Right atrium auricular region (tissue), 2 donors: ENCODE results near the gene KRT78. TPM values are rescaled to one million over a fixed set of nuclear protein-coding genes. Genes with fewer than 3 reads are reported as not detected.

ENCODE experiments used
- DNase-seq: peaks from one replicate; pipeline ENCODE4 v3.0.0-alpha.2; 2019; ENCODE audit warnings: low spot score
- H3K27ac ChIP-seq, 2 donors: fragments of 200-600 bp; sonication (generic); 1 replicate in 1 of 2; 2 replicates in 1 of 2; pipeline ENCODE4 v1.5.1; 2016 to 2019
- H3K27me3 ChIP-seq, 2 donors: fragments of 200-600 bp; sonication (generic); one replicate each; pipeline versions ENCODE4 v1.5.1 to v1.6.0; 2017 to 2019
- H3K36me3 ChIP-seq: fragments of 200-600 bp; sonication (generic); one replicate; pipeline ENCODE4 v1.5.1; 2016
- H3K4me1 ChIP-seq, 2 donors: fragments of 200-600 bp; sonication (generic); one replicate each; pipeline versions ENCODE4 v1.5.1 to v1.6.0; 2017 to 2019
- H3K4me3 ChIP-seq, 2 donors: fragments of 200-600 bp; sonication (generic); 1 replicate in 1 of 2; 2 replicates in 1 of 2; pipeline ENCODE4 v1.5.1; 2017 to 2019; ENCODE audit warnings: mild to moderate bottlenecking in 1 of 2, moderate library complexity in 1 of 2
- H3K9me3 ChIP-seq, 2 donors: fragments of 200-600 bp; sonication (generic); one replicate each; pipeline ENCODE4 v1.5.1; 2019
- total RNA-seq, 2 donors: library from RNA; depleted of rRNA; stranded (reverse); fragments of >200 nt; gene quantifications; one replicate each; pipeline ENCODE4 v1.1.0, GENCODE V29; 2016
- TF ChIP-seq, protein P1 (sequence below), 2 donors: fragments of 200-600 bp; sonication (generic); IDR thresholded peaks; one replicate each; pipeline ENCODE4 v1.5.1; 2019; ENCODE audit warnings: antibody characterized with exemption in 2 of 2

Gene KRT78
- total RNA-seq, 2 donors from 2014 or later, result not detected

DNA sequence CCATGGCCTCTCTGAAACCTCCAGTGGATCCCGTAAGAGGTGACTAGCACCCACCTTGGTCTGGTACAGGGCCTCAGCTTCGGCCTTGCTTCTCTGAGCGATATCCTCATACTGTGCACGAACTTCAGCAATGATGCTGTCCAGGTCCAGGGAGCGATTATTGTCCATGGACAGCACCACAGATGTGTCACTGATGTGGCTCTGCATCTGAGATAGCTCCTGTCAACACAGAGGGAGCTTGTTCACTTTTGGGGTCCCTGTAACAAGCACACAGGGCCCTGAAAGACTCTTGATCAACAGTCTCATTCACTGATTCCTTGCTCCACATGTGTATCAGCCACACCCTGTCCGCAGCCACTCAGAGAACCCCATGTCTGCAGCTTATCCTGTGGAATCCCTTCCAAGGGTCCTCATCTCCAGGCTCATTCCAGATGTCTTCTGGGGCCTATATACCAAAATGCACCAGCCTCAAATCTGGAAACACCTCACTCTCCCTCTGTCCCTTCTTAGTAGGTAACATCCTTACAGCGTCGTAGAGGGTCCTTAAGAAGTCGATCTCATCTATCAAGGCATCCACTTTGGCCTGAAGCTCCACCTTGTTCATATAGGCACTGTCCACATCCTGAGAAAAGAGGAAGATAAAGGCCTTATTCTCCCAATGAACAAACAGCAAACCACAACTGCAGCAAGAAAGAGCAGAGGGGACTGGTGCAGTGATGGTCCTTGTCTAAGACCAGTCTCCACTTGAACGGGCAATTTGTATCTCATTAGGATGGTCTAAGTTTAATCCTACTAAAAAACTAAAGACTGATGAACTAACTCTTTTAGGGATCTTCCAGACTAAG lies 56.4 kb downstream of the KRT78 start:
- no peak for DNase-seq
- H3K36me3 ChIP-seq, result no peaks in the 10 kb centered on the region
- H3K27ac ChIP-seq, result no peak overlapping the region
- peaks cover 0 to 9% of the 10 kb centered on the region in 2 donors for H3K4me1 ChIP-seq
- no peaks in the 10 kb centered on the region for H3K27me3 ChIP-seq
- H3K4me3 ChIP-seq, result no peak overlapping the region
- TF ChIP-seq, protein P1, sequence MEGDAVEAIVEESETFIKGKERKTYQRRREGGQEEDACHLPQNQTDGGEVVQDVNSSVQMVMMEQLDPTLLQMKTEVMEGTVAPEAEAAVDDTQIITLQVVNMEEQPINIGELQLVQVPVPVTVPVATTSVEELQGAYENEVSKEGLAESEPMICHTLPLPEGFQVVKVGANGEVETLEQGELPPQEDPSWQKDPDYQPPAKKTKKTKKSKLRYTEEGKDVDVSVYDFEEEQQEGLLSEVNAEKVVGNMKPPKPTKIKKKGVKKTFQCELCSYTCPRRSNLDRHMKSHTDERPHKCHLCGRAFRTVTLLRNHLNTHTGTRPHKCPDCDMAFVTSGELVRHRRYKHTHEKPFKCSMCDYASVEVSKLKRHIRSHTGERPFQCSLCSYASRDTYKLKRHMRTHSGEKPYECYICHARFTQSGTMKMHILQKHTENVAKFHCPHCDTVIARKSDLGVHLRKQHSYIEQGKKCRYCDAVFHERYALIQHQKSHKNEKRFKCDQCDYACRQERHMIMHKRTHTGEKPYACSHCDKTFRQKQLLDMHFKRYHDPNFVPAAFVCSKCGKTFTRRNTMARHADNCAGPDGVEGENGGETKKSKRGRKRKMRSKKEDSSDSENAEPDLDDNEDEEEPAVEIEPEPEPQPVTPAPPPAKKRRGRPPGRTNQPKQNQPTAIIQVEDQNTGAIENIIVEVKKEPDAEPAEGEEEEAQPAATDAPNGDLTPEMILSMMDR (IDR thresholded peaks at IDR 0.05), result no peak
- H3K9me3 ChIP-seq, result no peaks in the 10 kb centered on the region

DNA sequence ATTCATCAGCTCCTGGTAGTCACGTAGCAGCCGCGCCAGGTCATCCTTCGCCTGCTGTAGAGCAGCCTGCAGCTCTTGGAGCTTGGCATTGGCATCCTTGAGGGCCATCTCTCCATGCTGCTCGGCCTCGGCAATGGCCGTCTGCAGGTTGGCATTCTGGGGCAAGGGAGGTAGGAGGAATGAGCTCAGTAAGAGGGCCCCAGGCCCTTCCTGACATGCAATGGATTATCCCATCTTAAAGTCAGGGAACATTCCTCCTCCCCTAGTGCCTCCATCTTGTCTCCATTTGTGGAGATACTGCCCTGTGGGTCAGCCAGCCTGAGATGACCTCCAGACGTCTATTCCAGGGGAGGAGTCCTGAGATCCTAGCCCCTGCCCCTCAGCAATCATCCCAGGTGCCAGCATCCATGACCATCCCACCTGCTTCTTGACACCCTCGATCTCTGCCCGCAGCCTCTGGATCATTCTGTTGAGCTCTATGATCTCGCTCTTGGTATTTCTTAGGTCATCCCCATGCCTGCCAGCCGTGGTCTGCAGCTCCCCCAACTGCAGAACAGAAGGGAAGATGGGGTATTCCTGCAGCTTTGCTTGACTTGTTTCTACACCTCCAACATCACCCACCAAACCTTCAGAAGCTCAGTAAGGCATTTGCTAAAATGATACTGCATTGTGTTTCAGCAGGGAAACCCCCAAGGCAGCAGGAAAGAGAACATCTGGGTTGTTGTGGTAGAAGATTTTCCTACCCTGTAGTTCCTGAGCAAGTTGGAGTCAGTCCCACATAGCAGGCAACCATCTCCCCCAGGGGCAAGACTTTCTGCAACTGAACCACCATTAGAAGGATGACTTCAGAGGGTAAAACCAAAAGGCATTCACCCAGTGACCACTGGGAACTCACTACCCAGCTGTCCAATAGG lies 57.3 kb downstream of the KRT78 start:
- H3K4me3 ChIP-seq, result no peak overlapping the region
- TF ChIP-seq, protein P1 (IDR thresholded peaks at IDR 0.05), result no peak
- H3K9me3 ChIP-seq, result no peaks in the 10 kb centered on the region
- no peak overlapping the region for H3K27ac ChIP-seq
- H3K27me3 ChIP-seq, result no peaks in the 10 kb centered on the region
- DNase-seq, result no peak
- peaks cover 0 to 9% of the 10 kb centered on the region in 2 donors for H3K4me1 ChIP-seq
- no peaks in the 10 kb centered on the region for H3K36me3 ChIP-seq

DNA sequence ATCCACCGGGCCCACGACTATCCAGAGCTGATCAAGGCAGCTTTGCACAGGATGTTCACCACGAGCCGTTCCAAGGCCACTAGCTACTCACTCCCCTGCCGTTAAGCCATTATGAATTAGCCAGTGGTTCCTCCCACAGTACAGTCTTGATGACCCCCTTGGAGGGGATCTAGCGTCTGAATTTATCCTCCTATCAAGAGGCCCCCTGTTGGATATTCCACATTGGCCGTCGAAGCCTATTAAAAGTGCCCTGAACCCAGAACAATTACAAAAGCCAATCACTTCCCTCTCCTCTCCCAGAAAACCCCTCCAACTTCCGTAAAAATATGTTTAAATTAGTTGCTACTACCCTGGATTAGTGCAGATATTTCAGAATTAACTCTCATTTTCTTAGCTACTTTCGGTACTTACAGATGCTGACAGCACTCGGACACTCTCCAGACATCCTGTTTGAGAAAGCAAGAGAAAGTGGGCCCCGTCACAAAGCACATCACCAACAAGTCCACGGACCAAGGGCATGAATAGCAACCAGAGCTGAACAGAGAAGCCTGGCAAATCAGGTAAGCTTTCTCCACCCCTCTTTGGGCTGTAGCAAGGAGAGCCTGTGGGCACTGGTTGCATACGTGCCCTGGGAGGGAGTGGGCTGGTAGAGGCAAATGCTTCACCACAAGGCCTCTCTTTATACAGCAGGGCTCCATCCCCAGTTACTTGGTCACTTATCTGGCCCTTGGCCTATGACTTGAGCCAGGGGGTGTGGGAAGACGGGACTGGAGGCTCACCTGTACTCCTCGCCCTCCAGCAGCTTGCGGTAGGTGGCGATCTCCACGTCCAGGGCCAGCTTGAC lies 58.1 kb downstream of the KRT78 start:
- TF ChIP-seq, protein P1 (IDR thresholded peaks at IDR 0.05), result no peak
- H3K4me3 ChIP-seq, result peak overlapping the region in 1 of 2 donors; percentile 6
- DNase-seq, result no peak

DNA sequence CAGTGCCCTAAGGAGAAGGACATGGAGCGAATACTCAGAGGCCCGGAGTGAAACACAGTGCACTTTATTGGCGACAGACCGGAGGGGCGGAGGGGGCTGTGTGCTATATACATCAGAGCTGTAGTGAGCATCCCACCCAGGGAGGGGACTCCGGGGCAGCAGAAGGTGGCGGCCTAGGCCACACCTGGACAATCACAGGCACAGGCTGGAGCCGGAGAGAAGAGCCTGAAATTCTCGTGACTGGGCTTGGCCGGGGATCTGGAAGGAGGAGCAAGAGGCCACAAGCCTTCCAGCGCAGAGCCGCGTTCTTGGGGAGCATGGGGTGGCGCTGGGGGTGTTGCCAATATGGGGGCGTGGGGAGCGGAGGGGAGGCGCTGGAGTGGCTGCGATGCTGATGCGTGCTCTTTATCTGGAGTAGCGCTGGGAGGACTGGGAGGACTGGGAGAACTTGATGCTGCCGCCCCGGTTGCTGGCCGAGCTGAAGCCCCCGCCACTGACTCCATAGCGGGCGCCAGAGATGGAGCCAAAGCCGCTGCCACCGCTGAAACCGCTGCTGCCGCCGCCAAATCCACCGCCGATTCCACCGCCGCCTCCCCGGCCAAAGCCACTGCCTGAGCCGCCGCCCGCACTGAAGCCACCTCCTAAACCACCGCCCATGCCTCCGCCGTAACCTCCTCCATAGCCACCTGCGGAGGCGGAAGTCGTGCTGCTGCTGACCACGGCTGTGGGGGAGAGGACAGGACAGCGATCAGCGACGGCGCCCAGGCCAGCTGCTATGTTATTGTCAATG lies 59.0 kb downstream of the KRT78 start:
- DNase-seq, result no peak
- Histone ChIP-seq H3K36me3 (no peaks in the 10 kb centered on the region), H3K9me3 (no peaks in the 10 kb centered on the region), H3K27ac (no peak overlapping the region), H3K27me3 (no peaks in the 10 kb centered on the region), H3K4me1 (peaks cover 0 to 9% of the 10 kb centered on the region in 2 donors), H3K4me3 (peak overlapping the region in 1 of 2 donors; percentile 6)
- TF ChIP-seq, protein P1 (IDR thresholded peaks at IDR 0.05), result no peak

More for the DNA sequence above, 58.1 kb downstream of the KRT78 start:
- H3K9me3 ChIP-seq, result no peaks in the 10 kb centered on the region
- no peaks in the 10 kb centered on the region for H3K36me3 ChIP-seq
- H3K4me1 ChIP-seq, result peaks cover 0 to 9% of the 10 kb centered on the region in 2 donors
- no peaks in the 10 kb centered on the region for H3K27me3 ChIP-seq
- no peak overlapping the region for H3K27ac ChIP-seq
